Endodermal cell (in vitro differentiated cells): ENCODE data around the gene MYO5A. TPM values are rescaled to one million over a fixed set of nuclear protein-coding genes. Genes with fewer than 3 reads are reported as not detected.

Experiments
- DNase-seq: peaks from one replicate; pipeline ENCODE4 v3.0.0-alpha.2; 2017
- H3K27ac ChIP-seq: 2 replicates; pipeline ENCODE4 v1.5.1; 2013; ENCODE audit warnings: mild to moderate bottlenecking, low read depth, low read length, moderate library complexity
- H3K27me3 ChIP-seq: 2 replicates; pipeline ENCODE4 v1.6.1; 2013; ENCODE audit warnings: mild to moderate bottlenecking, low read length, moderate library complexity; ENCODE audit not compliant: insufficient read depth, control insufficient read depth, poor library complexity, severe bottlenecking
- H3K36me3 ChIP-seq: 2 replicates; pipeline ENCODE4 v1.7.0; 2013; ENCODE audit warnings: mild to moderate bottlenecking, low read length, moderate library complexity; ENCODE audit not compliant: control insufficient read depth, insufficient read depth
- H3K4me1 ChIP-seq: one replicate; pipeline ENCODE4 v1.7.0; 2013; ENCODE audit warnings: low read length; ENCODE audit not compliant: control insufficient read depth, insufficient read depth
- H3K4me3 ChIP-seq: 2 replicates; pipeline ENCODE4 v1.5.1; 2013; ENCODE audit warnings: mild to moderate bottlenecking, low read length, moderate library complexity
- H3K9ac ChIP-seq: 2 replicates; pipeline ENCODE4 v1.6.1; 2013; ENCODE audit warnings: mild to moderate bottlenecking, low read length, moderate library complexity; ENCODE audit not compliant: poor library complexity, severe bottlenecking; ENCODE audit errors: extremely low read depth
- H3K9me3 ChIP-seq: 2 replicates; pipeline ENCODE4 v1.6.1; 2013; ENCODE audit warnings: mild to moderate bottlenecking, low read length, moderate library complexity; ENCODE audit not compliant: control insufficient read depth
- H3K27ac Mint-ChIP-seq: 2 replicates; pipeline ENCODE4 v1.8.0; 2020; ENCODE audit warnings: mixed read lengths
- H3K27me3 Mint-ChIP-seq: 2 replicates; pipeline ENCODE4 v1.8.0; 2021; ENCODE audit warnings: mild to moderate bottlenecking, mixed read lengths; ENCODE audit not compliant: insufficient read depth
- H3K36me3 Mint-ChIP-seq: 2 replicates; pipeline ENCODE4 v1.8.0; 2020; ENCODE audit warnings: low read depth, mixed read lengths
- H3K4me1 Mint-ChIP-seq: 2 replicates; pipeline ENCODE4 v1.8.0; 2020; ENCODE audit warnings: mixed read lengths
- H3K4me3 Mint-ChIP-seq: 2 replicates; pipeline ENCODE4 v1.8.0; 2020; ENCODE audit warnings: mild to moderate bottlenecking, moderate library complexity, mixed read lengths
- H3K9me3 Mint-ChIP-seq: 2 replicates; pipeline ENCODE4 v1.8.0; 2020; ENCODE audit warnings: mild to moderate bottlenecking, mixed read lengths
- CTCF ChIP-seq: fragments of 200-600 bp; sonication (generic); conservative IDR thresholded peaks from 2 replicates; pipeline ENCODE4 v1.5.0; 2021; ENCODE audit warnings: antibody characterized with exemption, mild to moderate bottlenecking
- WGBS, 2 experiments: methylation state at CpG; one replicate each; pipeline versions ENCODE4 v1.1.5 to v1.1.7; 2013; ENCODE audit warnings: missing lambda C conversion rate in 2 of 2, mixed read lengths in 1 of 2; ENCODE audit not compliant: insufficient coverage in 1 of 2, insufficient read length in 1 of 2; 5-methylcytosine and 5-hydroxymethylcytosine counted together
- total RNA-seq, 2 donors: library from RNA; stranded (reverse); fragmentation: NEBNext Ultra II Directional in 1 of 2; extraction: Animal tissue kit (Norgen Biotek cat#: 25700) in 1 of 2; gene quantifications; 2 replicates in 1 of 2; 3 replicates in 1 of 2; pipeline ENCODE4 v1.2.1, GENCODE V29; 2021

Gene MYO5A
- total RNA-seq, 2 donors from 2014 or later: 10.0 to 13.1 TPM

- no peaks in the 10 kb centered on the region for H3K9me3 ChIP-seq
- Mint-ChIP-seq H3K9me3 (no peaks in the 10 kb centered on the region), H3K4me3 (no peak overlapping the region), H3K4me1 (no peaks in the 10 kb centered on the region), H3K27ac (no peak overlapping the region), H3K36me3 (no peaks in the 10 kb centered on the region), H3K27me3 (no peaks in the 10 kb centered on the region)
- H3K36me3 ChIP-seq: no peaks in the 10 kb centered on the region
- H3K4me1 ChIP-seq: no peaks in the 10 kb centered on the region
- H3K27ac ChIP-seq: no peak overlapping the region
- TF ChIP-seq CTCF: no peak
- no peak overlapping the region for H3K9ac ChIP-seq
- H3K4me3 ChIP-seq: no peak overlapping the region
- no peak for DNase-seq
- no peaks in the 10 kb centered on the region for H3K27me3 ChIP-seq
These were observed 30.0 kb downstream of the MYO5A start for GRCh38 chr15:52498706-52499105.

GRCh38 chr15:52496776-52497470, 31.8 kb downstream of the MYO5A start:
- H3K9ac ChIP-seq: no peak overlapping the region
- 94 to 95% methylated on average over 3 to 6 of the region's 6 CpGs for WGBS, 2 experiments
- no peak for TF ChIP-seq CTCF

GRCh38 chr15:52496175-52496574, 32.5 kb downstream of the MYO5A start:
- Mint-ChIP-seq H3K9me3 (no peaks in the 10 kb centered on the region), H3K4me3 (no peak overlapping the region), H3K4me1 (no peaks in the 10 kb centered on the region), H3K36me3 (no peaks in the 10 kb centered on the region), H3K27ac (no peak overlapping the region), H3K27me3 (no peaks in the 10 kb centered on the region)
- Histone ChIP-seq H3K9me3 (no peaks in the 10 kb centered on the region), H3K4me3 (no peak overlapping the region), H3K27me3 (no peaks in the 10 kb centered on the region), H3K9ac (no peak overlapping the region), H3K4me1 (no peaks in the 10 kb centered on the region), H3K27ac (no peak overlapping the region), H3K36me3 (no peaks in the 10 kb centered on the region)
- TF ChIP-seq CTCF: no peak
- DNase-seq: no peak
- 69% methylated on average over 4 of the region's 4 CpGs for WGBS, 2 experiments

More at GRCh38 chr15:52496776-52497470, 31.8 kb downstream of the MYO5A start:
- H3K27me3 Mint-ChIP-seq: no peaks in the 10 kb centered on the region
- no peak overlapping the region for H3K4me3 Mint-ChIP-seq
- DNase-seq: no peak
- Histone ChIP-seq H3K27ac (no peak overlapping the region), H3K27me3 (no peaks in the 10 kb centered on the region), H3K4me3 (no peak overlapping the region), H3K4me1 (no peaks in the 10 kb centered on the region), H3K9me3 (no peaks in the 10 kb centered on the region), H3K36me3 (no peaks in the 10 kb centered on the region)
- H3K9me3 Mint-ChIP-seq: no peaks in the 10 kb centered on the region
- H3K36me3 Mint-ChIP-seq: no peaks in the 10 kb centered on the region
- H3K4me1 Mint-ChIP-seq: no peaks in the 10 kb centered on the region
- no peak overlapping the region for H3K27ac Mint-ChIP-seq
